ENCODE data around the gene UPK2.

UPK2 gene

GRCh38 chr11:118956094-118956846, at the start of gene UPK2:
TSS of gene UPK2 (plus strand) at chr11:118956298. CDS start at chr11:118956351, 53 bp downstream.
- ATAC-seq (ENCODE audit: low read depth) (peak; percentile 99), DNase-seq (ENCODE audit: low spot score in 2 of 2) (peak; percentile 87 to 95)
- Mint-ChIP-seq H3K27ac (no peak within 1 kb of the TSS), H3K9me3 (no peaks in the 10 kb centered on the region), H3K27me3 (peaks cover 15% of the 10 kb centered on the region), H3K4me1 (peaks cover 6% of the 10 kb centered on the region), H3K36me3 (no peaks in the 10 kb centered on the region), H3K4me3 (no peak within 1 kb of the TSS)

- DNase-seq (ENCODE audit: low spot score in 2 of 2) (peak; percentile 91 to 95), ATAC-seq (ENCODE audit: low read depth) (peak; percentile 91)
- no peaks in the 10 kb centered on the region for H3K9me3 Mint-ChIP-seq
- H3K36me3 Mint-ChIP-seq, result peaks cover 12% of the 10 kb centered on the region
- no peak overlapping the region for H3K4me3 Mint-ChIP-seq
- H3K4me1 Mint-ChIP-seq, result peaks cover 30% of the 10 kb centered on the region
- H3K27me3 Mint-ChIP-seq, result no peaks in the 10 kb centered on the region
- peak overlapping the region; percentile 90 for H3K27ac Mint-ChIP-seq
These were observed 48.8 kb upstream of the UPK2 start for GRCh38 chr11:118907051-118908042.

GRCh38 chr11:118908264-118908663, 47.8 kb upstream of the UPK2 start:
- DNase-seq (ENCODE audit: low spot score in 2 of 2), result no peak
- Mint-ChIP-seq H3K27ac (peak overlapping the region; percentile 90), H3K36me3 (peaks cover 12% of the 10 kb centered on the region), H3K4me1 (peaks cover 37% of the 10 kb centered on the region), H3K9me3 (no peaks in the 10 kb centered on the region), H3K4me3 (no peak overlapping the region), H3K27me3 (no peaks in the 10 kb centered on the region)
- no peak for ATAC-seq (ENCODE audit: low read depth)

GRCh38 chr11:118908901-118909618, 47.0 kb upstream of the UPK2 start:
- no peak overlapping the region for H3K4me3 Mint-ChIP-seq

GRCh38 chr11:118909619-118910308, 46.3 kb upstream of the UPK2 start:
- no peak overlapping the region for H3K4me3 Mint-ChIP-seq
- H3K4me1 Mint-ChIP-seq, result peaks cover 48% of the 10 kb centered on the region
- H3K9me3 Mint-ChIP-seq, result no peaks in the 10 kb centered on the region
- peaks cover 12% of the 10 kb centered on the region for H3K36me3 Mint-ChIP-seq
- ATAC-seq (ENCODE audit: low read depth) (no peak), DNase-seq (ENCODE audit: low spot score in 2 of 2) (no peak)
- H3K27me3 Mint-ChIP-seq, result no peaks in the 10 kb centered on the region
- H3K27ac Mint-ChIP-seq, result no peak overlapping the region

More at GRCh38 chr11:118908901-118909618, 47.0 kb upstream of the UPK2 start:
- peaks cover 12% of the 10 kb centered on the region for H3K36me3 Mint-ChIP-seq
- peak overlapping the region; percentile 90 for H3K27ac Mint-ChIP-seq
- ATAC-seq (ENCODE audit: low read depth) (no peak), DNase-seq (ENCODE audit: low spot score in 2 of 2) (no peak)
- H3K27me3 Mint-ChIP-seq, result no peaks in the 10 kb centered on the region
- H3K4me1 Mint-ChIP-seq, result peaks cover 42% of the 10 kb centered on the region
- H3K9me3 Mint-ChIP-seq, result no peaks in the 10 kb centered on the region

GRCh38 chr11:118910309-118911112, 45.6 kb upstream of the UPK2 start:
- Mint-ChIP-seq H3K36me3 (peaks cover 12% of the 10 kb centered on the region), H3K4me3 (no peak overlapping the region), H3K27ac (peak overlapping the region; percentile 60), H3K9me3 (no peaks in the 10 kb centered on the region), H3K27me3 (no peaks in the 10 kb centered on the region), H3K4me1 (peaks cover 56% of the 10 kb centered on the region)
- DNase-seq (ENCODE audit: low spot score in 2 of 2), result no peak
- ATAC-seq (ENCODE audit: low read depth), result no peak

GRCh38 chr11:118911113-118911879, 44.8 kb upstream of the UPK2 start:
- peak overlapping the region; percentile 53 for H3K4me3 Mint-ChIP-seq
- no peaks in the 10 kb centered on the region for H3K9me3 Mint-ChIP-seq
- peak overlapping the region; percentile 94 for H3K27ac Mint-ChIP-seq
- no peaks in the 10 kb centered on the region for H3K27me3 Mint-ChIP-seq
- DNase-seq (ENCODE audit: low spot score in 2 of 2) (no peak), ATAC-seq (ENCODE audit: low read depth) (no peak)
- H3K4me1 Mint-ChIP-seq, result peaks cover 59% of the 10 kb centered on the region
- peaks cover 10% of the 10 kb centered on the region for H3K36me3 Mint-ChIP-seq

GRCh38 chr11:118911880-118912741, 44.0 kb upstream of the UPK2 start:
- DNase-seq (ENCODE audit: low spot score in 2 of 2), result no peak
- Mint-ChIP-seq H3K9me3 (no peaks in the 10 kb centered on the region), H3K27me3 (no peaks in the 10 kb centered on the region)

GRCh38 chr11:118912742-118913410, 43.2 kb upstream of the UPK2 start:
- Mint-ChIP-seq H3K9me3 (no peaks in the 10 kb centered on the region), H3K36me3 (peaks cover 3% of the 10 kb centered on the region), H3K27me3 (no peaks in the 10 kb centered on the region), H3K4me3 (peak overlapping the region; percentile 52), H3K4me1 (peaks cover 58% of the 10 kb centered on the region), H3K27ac (peak overlapping the region; percentile 94)
- no peak for ATAC-seq (ENCODE audit: low read depth)
- DNase-seq (ENCODE audit: low spot score in 2 of 2), result no peak

More at GRCh38 chr11:118911880-118912741, 44.0 kb upstream of the UPK2 start:
- H3K27ac Mint-ChIP-seq, result peak overlapping the region; percentile 94
- ATAC-seq (ENCODE audit: low read depth), result no peak
- peaks cover 60% of the 10 kb centered on the region for H3K4me1 Mint-ChIP-seq
- H3K4me3 Mint-ChIP-seq, result peak overlapping the region; percentile 53
- H3K36me3 Mint-ChIP-seq, result peaks cover 9% of the 10 kb centered on the region

GRCh38 chr11:118913411-118914125, 42.5 kb upstream of the UPK2 start:
- Mint-ChIP-seq H3K4me1 (peaks cover 63% of the 10 kb centered on the region), H3K27ac (peak overlapping the region; percentile 94), H3K36me3 (no peaks in the 10 kb centered on the region), H3K4me3 (peak overlapping the region; percentile 52), H3K9me3 (no peaks in the 10 kb centered on the region), H3K27me3 (no peaks in the 10 kb centered on the region)
- ATAC-seq (ENCODE audit: low read depth) (peak; percentile 4), DNase-seq (ENCODE audit: low spot score in 2 of 2) (no peak)

Data from memory B cell (primary cell).